WTC11 (cell line): Measurements from ENCODE around the gene CELSR3. TPM values are rescaled to one million over a fixed set of nuclear protein-coding genes. Genes with fewer than 3 reads are reported as not detected.

Experiments
- FOXJ3 ChIP-seq: sonication (generic); formaldehyde crosslinking; IDR thresholded peaks from 2 replicates; pipeline ENCODE4 v1.9.0; 2021; ENCODE audit warnings: missing genetic modification reagents, mild to moderate bottlenecking, borderline replicate concordance
- JUN ChIP-seq: sonication (generic); formaldehyde crosslinking; IDR thresholded peaks from 2 replicates; pipeline ENCODE4 v1.8.0; 2023; ENCODE audit warnings: mild to moderate bottlenecking, missing genetic modification reagents
- NFATC4 ChIP-seq: fragments of 250-450 bp; sonication (Bioruptor Pico); IDR thresholded peaks from 2 replicates; pipeline ENCODE4 v1.9.0; 2021; ENCODE audit warnings: mild to moderate bottlenecking
- PRRX2 ChIP-seq: fragments of 250-450 bp; sonication (Bioruptor Pico); IDR thresholded peaks from 2 replicates; pipeline ENCODE4 v1.8.0; 2021; ENCODE audit warnings: mild to moderate bottlenecking
- TP53 ChIP-seq: sonication (generic); formaldehyde crosslinking; IDR thresholded peaks from 2 replicates; pipeline ENCODE4 v1.8.1; 2023; ENCODE audit warnings: mild to moderate bottlenecking, missing genetic modification reagents
- total RNA-seq: library from RNA; stranded (reverse); gene quantifications from 3 replicates; pipeline ENCODE4 v1.2.3, GENCODE V29; 2021
- TF ChIP-seq, protein P1 (sequence below): sonication (generic); formaldehyde crosslinking; IDR thresholded peaks from 2 replicates; pipeline ENCODE4 v1.8.0; 2022; ENCODE audit warnings: mild to moderate bottlenecking, missing genetic modification reagents
- TF ChIP-seq, protein P2 (sequence below): sonication (generic); formaldehyde crosslinking; IDR thresholded peaks from 2 replicates; pipeline ENCODE4 v1.8.0; 2022; ENCODE audit warnings: mild to moderate bottlenecking, missing genetic modification reagents
- TF ChIP-seq, protein P3 (sequence below): sonication (generic); formaldehyde crosslinking; IDR thresholded peaks from 2 replicates; pipeline ENCODE4 v1.8.1; 2023; ENCODE audit warnings: mild to moderate bottlenecking, missing genetic modification reagents
- TF ChIP-seq, protein P4 (sequence below): sonication (generic); formaldehyde crosslinking; IDR thresholded peaks from 2 replicates; pipeline ENCODE4 v1.8.1; 2022; ENCODE audit warnings: low read depth, missing genetic modification reagents, borderline replicate concordance
- TF ChIP-seq, protein P5 (sequence below): sonication (generic); formaldehyde crosslinking; IDR thresholded peaks from 2 replicates; pipeline ENCODE4 v1.8.1; 2022; ENCODE audit warnings: mild to moderate bottlenecking, missing genetic modification reagents, moderate library complexity, borderline replicate concordance
- TF ChIP-seq, protein P6 (sequence below): sonication (generic); formaldehyde crosslinking; IDR thresholded peaks from 2 replicates; pipeline ENCODE4 v1.8.1; 2023; ENCODE audit warnings: mild to moderate bottlenecking, missing genetic modification reagents, borderline replicate concordance
- TF ChIP-seq, protein P7 (sequence below): sonication (generic); formaldehyde crosslinking; IDR thresholded peaks from 2 replicates; pipeline ENCODE4 v1.8.1; 2023; ENCODE audit warnings: mild to moderate bottlenecking, missing genetic modification reagents
- TF ChIP-seq, protein P8 (sequence below): fragments of 250-450 bp; sonication (Bioruptor Pico); IDR thresholded peaks from 2 replicates; pipeline ENCODE4 v1.9.0; 2021; ENCODE audit warnings: mild to moderate bottlenecking
- TF ChIP-seq, protein P9 (sequence below): sonication (generic); formaldehyde crosslinking; IDR thresholded peaks from 2 replicates; pipeline ENCODE4 v1.8.0; 2022; ENCODE audit warnings: missing genetic modification reagents
- TF ChIP-seq, protein P10 (sequence below): sonication (generic); formaldehyde crosslinking; IDR thresholded peaks from 2 replicates; pipeline ENCODE4 v1.8.1; 2023; ENCODE audit warnings: mild to moderate bottlenecking, moderate library complexity, missing genetic modification reagents

Gene CELSR3
- total RNA-seq, 1 experiment from 2014 or later: 27.9 TPM

DNA sequence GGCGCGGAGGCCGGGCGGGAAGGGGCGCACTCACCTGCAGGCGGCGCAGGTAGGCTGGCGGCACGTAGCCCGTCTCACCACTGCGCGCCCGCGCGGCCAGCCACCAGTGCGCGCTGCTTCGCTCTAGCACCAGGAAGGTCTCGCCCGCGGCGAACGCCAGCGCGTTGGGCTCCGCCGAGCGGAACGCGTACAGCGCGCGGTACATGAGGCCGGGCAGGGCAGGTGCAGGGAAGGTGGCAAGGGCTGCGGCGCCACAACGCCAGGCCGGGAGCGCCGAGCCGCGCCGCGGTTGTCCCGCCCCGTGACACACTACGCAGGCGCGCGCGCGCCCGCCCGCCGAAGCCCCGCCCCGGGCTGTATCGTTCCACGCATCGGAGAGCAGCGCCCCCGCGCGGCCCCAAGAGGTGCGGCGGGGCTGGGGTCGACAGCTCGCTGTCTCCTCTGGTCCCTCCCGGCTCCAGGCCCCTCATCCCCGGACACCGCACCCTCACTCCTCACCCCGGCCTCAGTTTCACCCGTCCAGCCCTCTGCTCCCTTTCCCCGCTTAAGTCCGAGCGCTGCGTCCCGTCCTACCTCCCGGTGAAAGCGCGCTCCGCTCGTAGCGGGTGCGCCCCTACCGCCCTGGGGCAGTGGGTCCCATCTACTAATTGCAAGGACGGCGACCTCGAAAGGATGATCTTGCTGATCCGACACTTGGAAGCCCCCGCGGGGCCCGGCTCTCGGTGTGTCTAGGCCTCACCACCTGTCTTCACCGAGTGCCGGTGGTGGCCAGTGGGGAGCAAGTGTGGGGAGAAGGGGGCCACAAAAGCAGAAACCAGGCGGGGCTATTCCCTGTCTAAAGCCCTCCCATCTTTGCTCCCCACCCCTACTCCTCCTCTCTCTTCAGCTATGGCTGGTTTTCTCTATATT, 23.2 kb upstream of the CELSR3 start, which contains the start of gene NCKIPSD (continued):
- peak; percentile 65; the same call in 1 of the 2 replicates for TF ChIP-seq NFATC4 (CRISPR knock-in tag)
- TF ChIP-seq FOXJ3 (CRISPR knock-in tag): no peak
- TF ChIP-seq, protein P1, sequence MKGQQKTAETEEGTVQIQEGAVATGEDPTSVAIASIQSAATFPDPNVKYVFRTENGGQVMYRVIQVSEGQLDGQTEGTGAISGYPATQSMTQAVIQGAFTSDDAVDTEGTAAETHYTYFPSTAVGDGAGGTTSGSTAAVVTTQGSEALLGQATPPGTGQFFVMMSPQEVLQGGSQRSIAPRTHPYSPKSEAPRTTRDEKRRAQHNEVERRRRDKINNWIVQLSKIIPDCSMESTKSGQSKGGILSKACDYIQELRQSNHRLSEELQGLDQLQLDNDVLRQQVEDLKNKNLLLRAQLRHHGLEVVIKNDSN (CRISPR knock-in tag): peak; percentile 60; the same call in 1 of the 2 replicates
- TF ChIP-seq, protein P2, sequence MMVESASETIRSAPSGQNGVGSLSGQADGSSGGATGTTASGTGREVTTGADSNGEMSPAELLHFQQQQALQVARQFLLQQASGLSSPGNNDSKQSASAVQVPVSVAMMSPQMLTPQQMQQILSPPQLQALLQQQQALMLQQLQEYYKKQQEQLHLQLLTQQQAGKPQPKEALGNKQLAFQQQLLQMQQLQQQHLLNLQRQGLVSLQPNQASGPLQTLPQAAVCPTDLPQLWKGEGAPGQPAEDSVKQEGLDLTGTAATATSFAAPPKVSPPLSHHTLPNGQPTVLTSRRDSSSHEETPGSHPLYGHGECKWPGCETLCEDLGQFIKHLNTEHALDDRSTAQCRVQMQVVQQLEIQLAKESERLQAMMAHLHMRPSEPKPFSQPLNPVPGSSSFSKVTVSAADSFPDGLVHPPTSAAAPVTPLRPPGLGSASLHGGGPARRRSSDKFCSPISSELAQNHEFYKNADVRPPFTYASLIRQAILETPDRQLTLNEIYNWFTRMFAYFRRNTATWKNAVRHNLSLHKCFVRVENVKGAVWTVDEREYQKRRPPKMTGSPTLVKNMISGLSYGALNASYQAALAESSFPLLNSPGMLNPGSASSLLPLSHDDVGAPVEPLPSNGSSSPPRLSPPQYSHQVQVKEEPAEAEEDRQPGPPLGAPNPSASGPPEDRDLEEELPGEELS (CRISPR knock-in tag): peak; percentile 97
- TF ChIP-seq, protein P3, sequence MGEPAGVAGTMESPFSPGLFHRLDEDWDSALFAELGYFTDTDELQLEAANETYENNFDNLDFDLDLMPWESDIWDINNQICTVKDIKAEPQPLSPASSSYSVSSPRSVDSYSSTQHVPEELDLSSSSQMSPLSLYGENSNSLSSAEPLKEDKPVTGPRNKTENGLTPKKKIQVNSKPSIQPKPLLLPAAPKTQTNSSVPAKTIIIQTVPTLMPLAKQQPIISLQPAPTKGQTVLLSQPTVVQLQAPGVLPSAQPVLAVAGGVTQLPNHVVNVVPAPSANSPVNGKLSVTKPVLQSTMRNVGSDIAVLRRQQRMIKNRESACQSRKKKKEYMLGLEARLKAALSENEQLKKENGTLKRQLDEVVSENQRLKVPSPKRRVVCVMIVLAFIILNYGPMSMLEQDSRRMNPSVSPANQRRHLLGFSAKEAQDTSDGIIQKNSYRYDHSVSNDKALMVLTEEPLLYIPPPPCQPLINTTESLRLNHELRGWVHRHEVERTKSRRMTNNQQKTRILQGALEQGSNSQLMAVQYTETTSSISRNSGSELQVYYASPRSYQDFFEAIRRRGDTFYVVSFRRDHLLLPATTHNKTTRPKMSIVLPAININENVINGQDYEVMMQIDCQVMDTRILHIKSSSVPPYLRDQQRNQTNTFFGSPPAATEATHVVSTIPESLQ (CRISPR knock-in tag): no peak
- TF ChIP-seq, protein P4, sequence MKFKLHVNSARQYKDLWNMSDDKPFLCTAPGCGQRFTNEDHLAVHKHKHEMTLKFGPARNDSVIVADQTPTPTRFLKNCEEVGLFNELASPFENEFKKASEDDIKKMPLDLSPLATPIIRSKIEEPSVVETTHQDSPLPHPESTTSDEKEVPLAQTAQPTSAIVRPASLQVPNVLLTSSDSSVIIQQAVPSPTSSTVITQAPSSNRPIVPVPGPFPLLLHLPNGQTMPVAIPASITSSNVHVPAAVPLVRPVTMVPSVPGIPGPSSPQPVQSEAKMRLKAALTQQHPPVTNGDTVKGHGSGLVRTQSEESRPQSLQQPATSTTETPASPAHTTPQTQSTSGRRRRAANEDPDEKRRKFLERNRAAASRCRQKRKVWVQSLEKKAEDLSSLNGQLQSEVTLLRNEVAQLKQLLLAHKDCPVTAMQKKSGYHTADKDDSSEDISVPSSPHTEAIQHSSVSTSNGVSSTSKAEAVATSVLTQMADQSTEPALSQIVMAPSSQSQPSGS (CRISPR knock-in tag): no peak
- TF ChIP-seq, protein P5, sequence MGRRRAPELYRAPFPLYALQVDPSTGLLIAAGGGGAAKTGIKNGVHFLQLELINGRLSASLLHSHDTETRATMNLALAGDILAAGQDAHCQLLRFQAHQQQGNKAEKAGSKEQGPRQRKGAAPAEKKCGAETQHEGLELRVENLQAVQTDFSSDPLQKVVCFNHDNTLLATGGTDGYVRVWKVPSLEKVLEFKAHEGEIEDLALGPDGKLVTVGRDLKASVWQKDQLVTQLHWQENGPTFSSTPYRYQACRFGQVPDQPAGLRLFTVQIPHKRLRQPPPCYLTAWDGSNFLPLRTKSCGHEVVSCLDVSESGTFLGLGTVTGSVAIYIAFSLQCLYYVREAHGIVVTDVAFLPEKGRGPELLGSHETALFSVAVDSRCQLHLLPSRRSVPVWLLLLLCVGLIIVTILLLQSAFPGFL (CRISPR knock-in tag): no peak
- TF ChIP-seq JUN (CRISPR knock-in tag): peak; percentile 77; the same call in 1 of the 2 replicates
- TF ChIP-seq PRRX2 (CRISPR knock-in tag): no peak; the same call in none of the 2 replicates
- TF ChIP-seq, protein P6, sequence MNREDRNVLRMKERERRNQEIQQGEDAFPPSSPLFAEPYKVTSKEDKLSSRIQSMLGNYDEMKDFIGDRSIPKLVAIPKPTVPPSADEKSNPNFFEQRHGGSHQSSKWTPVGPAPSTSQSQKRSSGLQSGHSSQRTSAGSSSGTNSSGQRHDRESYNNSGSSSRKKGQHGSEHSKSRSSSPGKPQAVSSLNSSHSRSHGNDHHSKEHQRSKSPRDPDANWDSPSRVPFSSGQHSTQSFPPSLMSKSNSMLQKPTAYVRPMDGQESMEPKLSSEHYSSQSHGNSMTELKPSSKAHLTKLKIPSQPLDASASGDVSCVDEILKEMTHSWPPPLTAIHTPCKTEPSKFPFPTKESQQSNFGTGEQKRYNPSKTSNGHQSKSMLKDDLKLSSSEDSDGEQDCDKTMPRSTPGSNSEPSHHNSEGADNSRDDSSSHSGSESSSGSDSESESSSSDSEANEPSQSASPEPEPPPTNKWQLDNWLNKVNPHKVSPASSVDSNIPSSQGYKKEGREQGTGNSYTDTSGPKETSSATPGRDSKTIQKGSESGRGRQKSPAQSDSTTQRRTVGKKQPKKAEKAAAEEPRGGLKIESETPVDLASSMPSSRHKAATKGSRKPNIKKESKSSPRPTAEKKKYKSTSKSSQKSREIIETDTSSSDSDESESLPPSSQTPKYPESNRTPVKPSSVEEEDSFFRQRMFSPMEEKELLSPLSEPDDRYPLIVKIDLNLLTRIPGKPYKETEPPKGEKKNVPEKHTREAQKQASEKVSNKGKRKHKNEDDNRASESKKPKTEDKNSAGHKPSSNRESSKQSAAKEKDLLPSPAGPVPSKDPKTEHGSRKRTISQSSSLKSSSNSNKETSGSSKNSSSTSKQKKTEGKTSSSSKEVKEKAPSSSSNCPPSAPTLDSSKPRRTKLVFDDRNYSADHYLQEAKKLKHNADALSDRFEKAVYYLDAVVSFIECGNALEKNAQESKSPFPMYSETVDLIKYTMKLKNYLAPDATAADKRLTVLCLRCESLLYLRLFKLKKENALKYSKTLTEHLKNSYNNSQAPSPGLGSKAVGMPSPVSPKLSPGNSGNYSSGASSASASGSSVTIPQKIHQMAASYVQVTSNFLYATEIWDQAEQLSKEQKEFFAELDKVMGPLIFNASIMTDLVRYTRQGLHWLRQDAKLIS (CRISPR knock-in tag): 0 out of 2 replicates have a peak, but pooled peaks have one; percentile 45
- TF ChIP-seq, protein P7, sequence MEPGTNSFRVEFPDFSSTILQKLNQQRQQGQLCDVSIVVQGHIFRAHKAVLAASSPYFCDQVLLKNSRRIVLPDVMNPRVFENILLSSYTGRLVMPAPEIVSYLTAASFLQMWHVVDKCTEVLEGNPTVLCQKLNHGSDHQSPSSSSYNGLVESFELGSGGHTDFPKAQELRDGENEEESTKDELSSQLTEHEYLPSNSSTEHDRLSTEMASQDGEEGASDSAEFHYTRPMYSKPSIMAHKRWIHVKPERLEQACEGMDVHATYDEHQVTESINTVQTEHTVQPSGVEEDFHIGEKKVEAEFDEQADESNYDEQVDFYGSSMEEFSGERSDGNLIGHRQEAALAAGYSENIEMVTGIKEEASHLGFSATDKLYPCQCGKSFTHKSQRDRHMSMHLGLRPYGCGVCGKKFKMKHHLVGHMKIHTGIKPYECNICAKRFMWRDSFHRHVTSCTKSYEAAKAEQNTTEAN (CRISPR knock-in tag): no peak
- TF ChIP-seq, protein P8, sequence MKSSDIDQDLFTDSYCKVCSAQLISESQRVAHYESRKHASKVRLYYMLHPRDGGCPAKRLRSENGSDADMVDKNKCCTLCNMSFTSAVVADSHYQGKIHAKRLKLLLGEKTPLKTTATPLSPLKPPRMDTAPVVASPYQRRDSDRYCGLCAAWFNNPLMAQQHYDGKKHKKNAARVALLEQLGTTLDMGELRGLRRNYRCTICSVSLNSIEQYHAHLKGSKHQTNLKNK (CRISPR knock-in tag): no peak; the same call in 1 of the 2 replicates
- TF ChIP-seq, protein P9, sequence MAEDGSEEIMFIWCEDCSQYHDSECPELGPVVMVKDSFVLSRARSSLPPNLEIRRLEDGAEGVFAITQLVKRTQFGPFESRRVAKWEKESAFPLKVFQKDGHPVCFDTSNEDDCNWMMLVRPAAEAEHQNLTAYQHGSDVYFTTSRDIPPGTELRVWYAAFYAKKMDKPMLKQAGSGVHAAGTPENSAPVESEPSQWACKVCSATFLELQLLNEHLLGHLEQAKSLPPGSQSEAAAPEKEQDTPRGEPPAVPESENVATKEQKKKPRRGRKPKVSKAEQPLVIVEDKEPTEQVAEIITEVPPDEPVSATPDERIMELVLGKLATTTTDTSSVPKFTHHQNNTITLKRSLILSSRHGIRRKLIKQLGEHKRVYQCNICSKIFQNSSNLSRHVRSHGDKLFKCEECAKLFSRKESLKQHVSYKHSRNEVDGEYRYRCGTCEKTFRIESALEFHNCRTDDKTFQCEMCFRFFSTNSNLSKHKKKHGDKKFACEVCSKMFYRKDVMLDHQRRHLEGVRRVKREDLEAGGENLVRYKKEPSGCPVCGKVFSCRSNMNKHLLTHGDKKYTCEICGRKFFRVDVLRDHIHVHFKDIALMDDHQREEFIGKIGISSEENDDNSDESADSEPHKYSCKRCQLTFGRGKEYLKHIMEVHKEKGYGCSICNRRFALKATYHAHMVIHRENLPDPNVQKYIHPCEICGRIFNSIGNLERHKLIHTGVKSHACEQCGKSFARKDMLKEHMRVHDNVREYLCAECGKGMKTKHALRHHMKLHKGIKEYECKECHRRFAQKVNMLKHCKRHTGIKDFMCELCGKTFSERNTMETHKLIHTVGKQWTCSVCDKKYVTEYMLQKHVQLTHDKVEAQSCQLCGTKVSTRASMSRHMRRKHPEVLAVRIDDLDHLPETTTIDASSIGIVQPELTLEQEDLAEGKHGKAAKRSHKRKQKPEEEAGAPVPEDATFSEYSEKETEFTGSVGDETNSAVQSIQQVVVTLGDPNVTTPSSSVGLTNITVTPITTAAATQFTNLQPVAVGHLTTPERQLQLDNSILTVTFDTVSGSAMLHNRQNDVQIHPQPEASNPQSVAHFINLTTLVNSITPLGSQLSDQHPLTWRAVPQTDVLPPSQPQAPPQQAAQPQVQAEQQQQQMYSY (CRISPR knock-in tag): 0 out of 2 replicates have a peak, but pooled peaks have one; percentile 27
- TF ChIP-seq, protein P10, sequence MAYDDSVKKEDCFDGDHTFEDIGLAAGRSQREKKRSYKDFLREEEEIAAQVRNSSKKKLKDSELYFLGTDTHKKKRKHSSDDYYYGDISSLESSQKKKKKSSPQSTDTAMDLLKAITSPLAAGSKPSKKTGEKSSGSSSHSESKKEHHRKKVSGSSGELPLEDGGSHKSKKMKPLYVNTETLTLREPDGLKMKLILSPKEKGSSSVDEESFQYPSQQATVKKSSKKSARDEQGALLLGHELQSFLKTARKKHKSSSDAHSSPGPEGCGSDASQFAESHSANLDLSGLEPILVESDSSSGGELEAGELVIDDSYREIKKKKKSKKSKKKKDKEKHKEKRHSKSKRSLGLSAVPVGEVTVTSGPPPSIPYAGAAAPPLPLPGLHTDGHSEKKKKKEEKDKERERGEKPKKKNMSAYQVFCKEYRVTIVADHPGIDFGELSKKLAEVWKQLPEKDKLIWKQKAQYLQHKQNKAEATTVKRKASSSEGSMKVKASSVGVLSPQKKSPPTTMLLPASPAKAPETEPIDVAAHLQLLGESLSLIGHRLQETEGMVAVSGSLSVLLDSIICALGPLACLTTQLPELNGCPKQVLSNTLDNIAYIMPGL: peak; percentile 100
- TF ChIP-seq TP53: peak; percentile 96
